LNCAP (cell line): ENCODE results near the gene NTRK2.

Source experiments
- TF ChIP-seq, protein P1 (sequence below): fragments of 450-650 bp; IDR thresholded peaks from 2 replicates; pipeline ENCODE4 v1.5.1; 2017; ENCODE audit warnings: mild to moderate bottlenecking

Gene NTRK2

DNA sequence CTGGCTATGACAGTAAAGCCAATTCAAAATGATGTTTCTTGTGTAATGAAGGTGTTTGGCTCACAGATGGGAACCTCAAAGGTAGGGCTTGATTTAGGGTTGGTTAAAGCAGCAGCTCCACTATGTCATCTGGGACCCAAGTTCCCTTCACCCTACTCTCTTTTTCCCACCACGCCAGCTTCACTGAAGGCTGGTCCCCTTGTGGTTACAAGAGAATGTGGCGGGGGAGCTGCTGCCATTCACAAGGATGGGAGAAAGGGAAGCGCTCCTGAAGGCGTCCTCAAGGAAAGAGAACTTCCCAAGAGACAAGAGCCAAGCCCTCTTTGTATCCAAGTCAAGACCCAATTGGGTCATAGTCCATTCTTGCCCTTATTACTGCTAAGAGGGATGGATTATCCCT lies 72.7 kb downstream of the NTRK2 start:
- TF ChIP-seq, protein P1, sequence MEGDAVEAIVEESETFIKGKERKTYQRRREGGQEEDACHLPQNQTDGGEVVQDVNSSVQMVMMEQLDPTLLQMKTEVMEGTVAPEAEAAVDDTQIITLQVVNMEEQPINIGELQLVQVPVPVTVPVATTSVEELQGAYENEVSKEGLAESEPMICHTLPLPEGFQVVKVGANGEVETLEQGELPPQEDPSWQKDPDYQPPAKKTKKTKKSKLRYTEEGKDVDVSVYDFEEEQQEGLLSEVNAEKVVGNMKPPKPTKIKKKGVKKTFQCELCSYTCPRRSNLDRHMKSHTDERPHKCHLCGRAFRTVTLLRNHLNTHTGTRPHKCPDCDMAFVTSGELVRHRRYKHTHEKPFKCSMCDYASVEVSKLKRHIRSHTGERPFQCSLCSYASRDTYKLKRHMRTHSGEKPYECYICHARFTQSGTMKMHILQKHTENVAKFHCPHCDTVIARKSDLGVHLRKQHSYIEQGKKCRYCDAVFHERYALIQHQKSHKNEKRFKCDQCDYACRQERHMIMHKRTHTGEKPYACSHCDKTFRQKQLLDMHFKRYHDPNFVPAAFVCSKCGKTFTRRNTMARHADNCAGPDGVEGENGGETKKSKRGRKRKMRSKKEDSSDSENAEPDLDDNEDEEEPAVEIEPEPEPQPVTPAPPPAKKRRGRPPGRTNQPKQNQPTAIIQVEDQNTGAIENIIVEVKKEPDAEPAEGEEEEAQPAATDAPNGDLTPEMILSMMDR, result no peak

DNA sequence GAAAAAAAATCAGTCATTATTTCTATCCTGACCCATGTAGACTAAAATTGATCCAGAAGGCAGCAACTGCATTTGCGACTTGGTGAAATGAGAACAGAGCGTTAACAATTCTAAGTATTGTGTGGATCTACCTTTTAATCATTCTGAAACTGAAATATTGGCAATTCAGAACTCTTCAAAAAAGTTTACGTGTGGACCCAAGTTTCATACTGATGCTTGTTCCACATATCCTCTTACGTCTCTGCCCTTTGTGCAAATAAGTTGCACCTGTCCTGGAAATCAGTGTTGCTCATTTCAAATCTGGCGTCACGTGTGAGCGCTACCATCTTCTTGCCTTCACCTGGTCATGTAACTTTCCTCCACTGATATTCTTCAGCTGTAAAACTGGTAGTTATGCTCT lies 74.7 kb downstream of the NTRK2 start:
- TF ChIP-seq, protein P1, result no peak

DNA sequence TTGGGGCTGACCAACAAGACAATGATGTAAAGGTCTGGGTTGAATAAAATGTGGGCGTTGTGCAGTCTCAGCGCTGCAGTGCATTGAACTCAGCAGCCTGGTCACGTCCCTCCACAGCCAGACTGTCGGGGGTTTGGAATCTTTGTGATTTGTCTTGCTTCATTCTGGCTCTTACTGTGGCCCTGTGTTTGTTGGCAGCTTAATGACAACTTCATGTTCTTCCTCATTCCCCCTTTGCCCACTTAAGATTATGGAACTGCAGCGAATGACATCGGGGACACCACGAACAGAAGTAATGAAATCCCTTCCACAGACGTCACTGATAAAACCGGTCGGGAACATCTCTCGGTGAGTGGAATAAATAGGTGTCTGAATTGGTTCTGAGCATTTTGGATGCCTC lies 75.2 kb downstream of the NTRK2 start:
- TF ChIP-seq, protein P1, result no peak

DNA sequence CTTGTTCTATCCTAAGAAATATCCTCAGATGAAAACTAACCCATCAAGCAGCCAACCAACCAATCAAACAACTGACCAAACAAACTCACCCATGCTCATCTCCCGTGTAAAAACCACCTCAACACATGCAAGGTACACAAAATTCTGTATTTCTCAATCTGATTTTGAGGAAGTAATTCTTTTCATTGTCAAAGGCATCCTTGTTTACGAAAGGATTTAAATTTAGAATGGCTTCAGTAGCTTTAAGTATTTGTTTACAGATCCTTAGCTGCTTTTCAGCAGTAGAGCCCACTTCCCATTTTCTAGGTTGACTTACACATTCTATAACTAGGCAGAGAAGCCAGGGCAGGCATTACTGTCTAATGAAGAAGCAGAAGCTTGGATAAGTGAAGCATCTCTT lies 78.6 kb downstream of the NTRK2 start:
- TF ChIP-seq, protein P1, result no peak

DNA sequence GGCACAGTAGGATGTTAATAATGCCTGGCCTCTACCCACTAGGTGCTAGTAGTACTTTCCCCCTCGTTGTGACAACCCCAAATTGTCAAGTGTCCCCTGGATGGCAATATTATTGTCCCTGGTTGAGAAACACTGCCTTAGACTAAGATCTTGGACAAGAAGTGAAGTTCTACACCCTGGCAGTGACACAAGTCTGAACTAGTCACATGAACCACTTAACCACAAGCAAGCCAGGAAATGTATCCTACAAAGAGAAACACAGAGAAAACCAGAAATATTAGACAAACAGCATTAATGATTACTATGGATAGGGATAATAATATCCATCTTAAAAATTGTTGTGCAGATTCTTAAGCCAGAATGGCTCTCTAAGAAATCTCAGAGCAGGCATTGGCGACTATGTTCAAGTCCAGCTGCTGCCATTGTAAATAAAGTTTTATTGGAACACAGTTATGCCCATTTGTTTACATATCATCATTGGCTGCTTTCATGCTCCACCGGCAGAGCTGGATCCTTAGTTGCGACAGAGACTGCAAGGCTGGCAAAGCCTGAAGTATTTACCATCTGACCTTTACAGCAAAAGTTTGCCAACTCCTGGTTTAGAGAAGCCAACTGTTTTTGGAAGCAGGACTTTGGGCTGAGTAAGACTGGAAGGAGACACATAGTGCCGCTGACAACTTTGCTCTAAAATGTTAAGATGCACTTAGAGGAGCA lies 80.8 kb downstream of the NTRK2 start:
- TF ChIP-seq, protein P1, result no peak

DNA sequence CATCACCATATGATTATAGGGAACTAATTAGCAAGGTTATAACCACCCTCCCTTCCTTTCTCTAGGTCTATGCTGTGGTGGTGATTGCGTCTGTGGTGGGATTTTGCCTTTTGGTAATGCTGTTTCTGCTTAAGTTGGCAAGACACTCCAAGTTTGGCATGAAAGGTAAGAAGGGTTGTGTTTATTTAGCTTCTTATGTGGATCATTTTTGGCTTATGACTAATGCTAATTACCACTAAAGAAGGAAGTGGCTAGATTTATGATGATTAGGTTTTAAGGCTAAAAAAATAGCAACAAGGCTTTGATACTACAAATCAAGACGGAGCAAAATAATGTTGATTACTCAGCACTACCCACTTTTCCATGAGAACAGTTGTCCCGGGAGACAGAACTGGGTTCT lies 82.4 kb downstream of the NTRK2 start:
- TF ChIP-seq, protein P1, result no peak

DNA sequence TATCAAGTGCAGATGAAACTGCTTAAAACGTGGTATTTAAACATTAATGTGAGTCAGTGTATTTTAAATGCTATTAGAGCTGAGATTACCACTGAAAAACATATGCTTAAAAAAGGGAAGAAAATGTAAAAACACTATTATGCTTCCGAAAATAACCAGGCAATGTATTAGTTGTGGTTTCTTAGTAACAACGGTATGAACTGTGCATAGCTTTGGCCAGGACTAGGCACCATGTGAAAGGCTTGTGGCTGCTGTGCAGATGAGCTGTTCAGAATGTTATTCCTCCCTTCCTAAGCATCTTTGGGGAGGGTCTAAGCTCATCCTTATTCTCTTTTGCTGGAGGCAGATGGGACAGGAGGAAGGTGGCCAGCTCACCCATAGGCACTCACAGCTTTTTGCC lies 84.9 kb downstream of the NTRK2 start:
- TF ChIP-seq, protein P1, result no peak

DNA sequence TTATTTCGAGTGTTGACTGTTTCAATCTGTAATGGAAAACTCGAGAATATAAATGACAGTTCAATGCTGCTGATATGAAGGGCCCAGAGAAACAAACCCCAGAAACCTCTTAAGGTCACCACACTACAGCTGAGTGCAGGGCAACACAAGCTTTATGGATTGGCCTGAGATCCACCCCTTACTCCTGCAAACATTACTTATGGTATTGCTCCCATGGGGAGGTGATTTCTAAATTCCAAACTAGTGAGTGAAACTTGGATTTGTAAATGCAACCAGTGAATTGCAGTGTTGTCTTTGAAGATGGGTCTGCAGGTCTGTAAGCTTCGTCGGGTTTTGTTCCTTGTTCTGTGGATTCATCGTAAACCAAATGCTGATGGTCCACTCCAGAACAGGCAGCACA lies 85.4 kb downstream of the NTRK2 start:
- TF ChIP-seq, protein P1, result no peak
